RWPE2 (cell line): ENCODE data around the gene TEX261.

Experiments used
- ATAC-seq: fragments of 200-7000 bp; cut with Tn5 transposase; 3 replicates; pipeline ENCODE4 v1.9.1; 2021; ENCODE audit warnings: low read depth
- DNase-seq: peaks from one replicate; pipeline ENCODE4 v3.0.0-alpha.2; 2020; ENCODE audit warnings: low spot score
- H3K27ac ChIP-seq: fragments of 450-650 bp; 2 replicates; pipeline ENCODE4 v1.5.1; 2017; ENCODE audit warnings: mild to moderate bottlenecking; ENCODE audit not compliant: poor library complexity, severe bottlenecking
- H3K27me3 ChIP-seq: fragments of 250-450 bp; sonication (Bioruptor Pico); 2 replicates; pipeline ENCODE4 v1.5.1; 2021; ENCODE audit warnings: mild to moderate bottlenecking, moderate library complexity; ENCODE audit not compliant: insufficient read depth, poor library complexity, severe bottlenecking
- H3K36me3 ChIP-seq: fragments of 250-450 bp; sonication (Bioruptor Pico); 2 replicates; pipeline ENCODE4 v1.5.1; 2020; ENCODE audit warnings: low read depth, mild to moderate bottlenecking, moderate library complexity
- H3K4me1 ChIP-seq: fragments of 250-450 bp; sonication (Bioruptor Pico); 2 replicates; pipeline ENCODE4 v1.5.1; 2021; ENCODE audit warnings: mild to moderate bottlenecking, moderate library complexity; ENCODE audit not compliant: insufficient read depth, poor library complexity, severe bottlenecking
- H3K4me3 ChIP-seq: fragments of 250-450 bp; sonication (Bioruptor Pico); 2 replicates; pipeline ENCODE4 v1.5.1; 2021; ENCODE audit warnings: mild to moderate bottlenecking, moderate library complexity; ENCODE audit not compliant: severe bottlenecking
- H3K9me3 ChIP-seq: fragments of 250-450 bp; sonication (Bioruptor Pico); 2 replicates; pipeline ENCODE4 v1.5.1; 2021; ENCODE audit warnings: mild to moderate bottlenecking, moderate library complexity; ENCODE audit not compliant: severe bottlenecking
- TF ChIP-seq, protein P1 (sequence below): fragments of 450-650 bp; IDR thresholded peaks from one replicate; pipeline ENCODE4 v1.5.1; 2017; ENCODE audit warnings: mild to moderate bottlenecking, moderate library complexity; ENCODE audit not compliant: poor library complexity, severe bottlenecking

TEX261 gene

DNA sequence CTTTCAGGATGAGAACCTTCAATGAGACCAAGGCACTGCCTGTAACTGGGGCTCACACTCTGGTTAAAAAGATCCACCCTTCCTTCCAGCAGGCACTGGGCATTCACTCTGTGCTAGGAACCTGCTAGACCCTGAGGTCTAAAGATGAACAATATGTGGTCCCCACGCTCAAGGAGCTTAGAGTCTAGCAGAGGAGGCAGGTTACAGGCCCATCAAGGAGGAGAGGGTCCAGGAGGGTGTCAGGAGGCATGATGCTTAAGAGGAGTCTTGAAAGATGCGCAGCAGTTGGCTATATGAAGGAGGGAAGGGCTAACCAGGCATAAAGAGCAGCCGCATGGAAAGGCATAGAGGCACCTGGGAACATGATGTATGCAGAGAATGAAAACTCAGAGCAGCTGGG, 11.7 kb downstream of the TEX261 start:
- TF ChIP-seq, protein P1, sequence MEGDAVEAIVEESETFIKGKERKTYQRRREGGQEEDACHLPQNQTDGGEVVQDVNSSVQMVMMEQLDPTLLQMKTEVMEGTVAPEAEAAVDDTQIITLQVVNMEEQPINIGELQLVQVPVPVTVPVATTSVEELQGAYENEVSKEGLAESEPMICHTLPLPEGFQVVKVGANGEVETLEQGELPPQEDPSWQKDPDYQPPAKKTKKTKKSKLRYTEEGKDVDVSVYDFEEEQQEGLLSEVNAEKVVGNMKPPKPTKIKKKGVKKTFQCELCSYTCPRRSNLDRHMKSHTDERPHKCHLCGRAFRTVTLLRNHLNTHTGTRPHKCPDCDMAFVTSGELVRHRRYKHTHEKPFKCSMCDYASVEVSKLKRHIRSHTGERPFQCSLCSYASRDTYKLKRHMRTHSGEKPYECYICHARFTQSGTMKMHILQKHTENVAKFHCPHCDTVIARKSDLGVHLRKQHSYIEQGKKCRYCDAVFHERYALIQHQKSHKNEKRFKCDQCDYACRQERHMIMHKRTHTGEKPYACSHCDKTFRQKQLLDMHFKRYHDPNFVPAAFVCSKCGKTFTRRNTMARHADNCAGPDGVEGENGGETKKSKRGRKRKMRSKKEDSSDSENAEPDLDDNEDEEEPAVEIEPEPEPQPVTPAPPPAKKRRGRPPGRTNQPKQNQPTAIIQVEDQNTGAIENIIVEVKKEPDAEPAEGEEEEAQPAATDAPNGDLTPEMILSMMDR: no peak
- Histone ChIP-seq H3K27ac (no peak overlapping the region), H3K4me3 (no peak overlapping the region), H3K27me3 (no peaks in the 10 kb centered on the region), H3K36me3 (peaks cover 11% of the 10 kb centered on the region; the same call in 1 of the 2 replicates), H3K9me3 (no peaks in the 10 kb centered on the region), H3K4me1 (peaks cover 5% of the 10 kb centered on the region)
- DNase-seq (no peak), ATAC-seq (no peak)

DNA sequence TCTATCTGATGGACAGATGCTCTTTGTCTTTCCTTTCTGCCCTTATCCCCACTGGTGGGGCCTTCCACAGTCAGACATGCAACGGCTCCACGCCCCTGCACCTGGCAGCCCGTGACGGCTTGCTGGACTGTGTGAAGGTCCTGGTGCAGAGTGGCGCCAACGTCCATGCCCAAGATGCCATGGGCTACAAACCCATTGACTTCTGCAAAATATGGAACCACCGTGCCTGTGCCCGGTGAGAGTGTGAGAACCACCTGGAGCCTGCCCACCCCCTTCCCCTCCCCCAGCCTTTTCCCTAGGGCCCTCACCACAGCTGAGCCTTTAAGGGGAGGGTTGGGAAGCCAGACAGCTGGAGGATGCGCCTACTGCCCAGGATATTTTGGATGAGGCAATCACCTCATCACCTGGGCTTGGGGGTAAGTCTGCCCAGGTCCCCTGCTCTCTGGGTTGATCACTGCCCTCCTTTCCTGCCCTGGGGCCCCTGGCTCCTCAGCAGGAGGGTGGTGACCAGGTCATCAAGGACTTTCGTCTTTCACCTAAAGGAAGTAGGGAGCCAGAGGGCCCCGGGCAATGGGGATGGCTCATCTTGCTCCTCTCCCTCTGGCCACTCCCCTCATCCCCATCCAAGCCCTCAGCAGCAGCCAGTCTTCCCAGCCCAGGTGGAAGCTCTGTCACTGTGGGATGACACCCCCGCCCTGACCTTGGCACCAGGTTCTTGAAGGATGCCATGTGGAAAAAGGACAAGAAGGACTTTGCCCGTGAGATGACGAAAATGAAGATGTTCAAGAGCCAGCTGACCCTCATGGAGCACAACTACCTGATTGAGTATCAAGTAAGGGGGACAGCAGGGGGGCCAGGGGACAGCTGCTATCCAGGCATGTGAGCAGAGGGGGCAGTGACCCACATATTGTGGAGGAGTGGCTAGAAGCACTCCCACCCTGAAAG, 12.5 kb downstream of the TEX261 start:
- DNase-seq (no peak), ATAC-seq (no peak)
- peaks cover 10% of the 10 kb centered on the region for H3K4me1 ChIP-seq
- no peaks in the 10 kb centered on the region for H3K9me3 ChIP-seq
- H3K36me3 ChIP-seq: peaks cover 8% of the 10 kb centered on the region; the same call in 1 of the 2 replicates
- H3K27me3 ChIP-seq: no peaks in the 10 kb centered on the region
- H3K4me3 ChIP-seq: no peak overlapping the region
- TF ChIP-seq, protein P1: no peak
- no peak overlapping the region for H3K27ac ChIP-seq

DNA sequence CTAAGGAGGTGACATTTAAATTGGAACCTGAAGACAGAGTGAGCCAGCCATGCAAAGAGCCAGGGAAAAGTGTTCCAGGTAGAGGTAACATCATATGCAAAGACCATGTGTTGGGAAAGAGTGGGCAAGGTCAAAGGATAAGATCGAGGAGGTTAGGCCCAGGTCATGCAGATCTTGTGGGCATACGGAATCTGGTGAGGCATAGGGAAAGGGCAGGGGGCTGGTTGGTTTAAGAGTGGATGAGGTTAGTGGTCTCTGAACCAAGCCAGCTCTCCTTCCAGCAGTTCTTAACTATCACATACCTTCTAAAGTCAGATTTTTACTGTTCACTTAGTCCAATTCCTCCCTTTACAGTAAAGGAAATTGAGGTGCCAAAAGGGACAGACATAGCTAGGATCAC, 13.3 kb downstream of the TEX261 start:
- Histone ChIP-seq H3K27me3 (no peaks in the 10 kb centered on the region), H3K9me3 (no peaks in the 10 kb centered on the region), H3K27ac (no peak overlapping the region), H3K4me3 (no peak overlapping the region), H3K36me3 (peaks cover 8% of the 10 kb centered on the region; the same call in 1 of the 2 replicates), H3K4me1 (peaks cover 13% of the 10 kb centered on the region)
- no peak for DNase-seq
- TF ChIP-seq, protein P1: no peak
- ATAC-seq: no peak

DNA sequence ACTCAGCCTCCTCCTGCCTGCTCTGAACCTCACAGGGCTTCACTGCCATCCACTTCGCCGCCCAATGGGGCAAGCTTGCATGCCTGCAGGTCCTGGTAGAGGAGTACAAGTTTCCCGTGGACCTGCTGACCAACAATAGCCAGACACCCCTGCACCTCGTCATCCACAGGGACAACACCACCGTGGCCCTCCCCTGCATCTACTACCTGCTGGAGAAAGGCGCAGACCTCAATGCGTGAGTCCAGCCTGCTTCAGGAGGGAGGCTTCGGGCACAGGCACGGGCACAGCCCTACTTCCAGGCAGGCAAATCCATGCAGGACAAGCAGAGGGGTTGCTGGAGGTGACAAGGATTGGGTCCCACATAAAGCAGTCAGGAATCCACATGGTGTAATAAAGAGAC, 15.0 kb downstream of the TEX261 start:
- TF ChIP-seq, protein P1: no peak
- no peaks in the 10 kb centered on the region for H3K27me3 ChIP-seq
- H3K4me3 ChIP-seq: no peak overlapping the region
- H3K9me3 ChIP-seq: no peaks in the 10 kb centered on the region
- no peak for DNase-seq
- H3K27ac ChIP-seq: no peak overlapping the region
- ATAC-seq: no peak
- H3K36me3 ChIP-seq: no peaks in the 10 kb centered on the region
- H3K4me1 ChIP-seq: peaks cover 15% of the 10 kb centered on the region

DNA sequence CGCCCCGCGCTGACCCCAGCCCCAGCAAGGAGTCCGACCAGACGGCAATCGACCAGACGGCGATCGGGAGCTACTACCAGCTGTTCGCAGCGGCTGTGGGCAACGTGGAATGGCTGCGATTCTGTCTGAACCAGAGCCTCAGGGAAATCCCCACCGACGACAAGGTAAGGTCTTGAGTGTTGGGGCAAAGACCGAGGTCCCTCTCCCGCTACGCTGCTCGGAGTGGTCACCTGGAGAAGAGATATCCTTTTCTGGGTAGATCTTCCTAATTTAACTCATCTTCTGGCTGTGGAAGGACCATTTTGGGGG, 15.5 kb downstream of the TEX261 start:
- no peaks in the 10 kb centered on the region for H3K36me3 ChIP-seq
- peaks cover 15% of the 10 kb centered on the region for H3K4me1 ChIP-seq
- H3K4me3 ChIP-seq: no peak overlapping the region
- DNase-seq: no peak
- TF ChIP-seq, protein P1: no peak
- H3K9me3 ChIP-seq: no peaks in the 10 kb centered on the region
- no peak for ATAC-seq
- H3K27me3 ChIP-seq: no peaks in the 10 kb centered on the region
- H3K27ac ChIP-seq: no peak overlapping the region
